HEK293 (cell line): ENCODE data around the gene FAM221B.

Experiments
- CTCF ChIA-PET: fragments of 350-600 bp; formaldehyde crosslinking; extraction: SDS; loops from one replicate; lab custom pipeline; 2021; ENCODE audit warnings: antibody characterized with exemption; lab: Yijun Ruan, JAX
- POLR2A ChIA-PET: fragments of 300-600 bp; formaldehyde crosslinking; extraction: SDS; loops from one replicate; lab custom pipeline; 2020; ENCODE audit warnings: antibody characterized with exemption, inconsistent platforms; lab: Yijun Ruan, JAX
- H3K27ac ChIP-seq: fragments of 200-500 bp; sonication (Bioruptor generic); 2 replicates; pipeline ENCODE4 v1.5.1; 2014; ENCODE audit warnings: low read depth, low read length, control low read depth, inconsistent platforms; ENCODE audit errors: extremely low read depth
- H3K36me3 ChIP-seq, 2 experiments: fragments of 200-500 bp in 1 of 2; sonication (Bioruptor generic) in 1 of 2; 1 replicate in 1 of 2; 2 replicates in 1 of 2; pipeline ENCODE4 v1.5.1; 2014 to 2017; ENCODE audit warnings: inconsistent platforms in 2 of 2, low read length in 2 of 2; ENCODE audit not compliant: control insufficient read depth in 2 of 2, insufficient read depth in 1 of 2
- H3K4me1 ChIP-seq: fragments of 200-500 bp; sonication (Bioruptor generic); 2 replicates; pipeline ENCODE4 v1.5.1; 2014; ENCODE audit warnings: mild to moderate bottlenecking, low read length, inconsistent platforms; ENCODE audit not compliant: control insufficient read depth, insufficient read depth
- H3K4me3 ChIP-seq: 2 replicates; pipeline ENCODE4 v1.5.1; 2011; ENCODE audit warnings: low read depth, mild to moderate bottlenecking, control low read depth, low read length, moderate library complexity
- H3K9me3 ChIP-seq: fragments of 200-500 bp; sonication (Bioruptor generic); 2 replicates; pipeline ENCODE4 v1.5.1; 2014; ENCODE audit warnings: low read depth, low read length, inconsistent platforms; ENCODE audit not compliant: control insufficient read depth, insufficient read depth
- GLIS2 ChIP-seq: fragments of 450-650 bp; formaldehyde crosslinking; IDR thresholded peaks from 2 replicates; pipeline ENCODE4 v1.5.1; 2016; ENCODE audit warnings: missing biosample characterization, missing genetic modification characterization
- PRDM1 ChIP-seq: fragments of 450-650 bp; formaldehyde crosslinking; IDR thresholded peaks from 2 replicates; pipeline ENCODE4; 2016; ENCODE audit warnings: missing biosample characterization, missing genetic modification characterization
- REST ChIP-seq: fragments of 450-650 bp; formaldehyde crosslinking; IDR thresholded peaks from 2 replicates; pipeline ENCODE4 v1.5.1; 2016; ENCODE audit warnings: missing biosample characterization, missing genetic modification characterization
- SP3 ChIP-seq: fragments of 450-650 bp; formaldehyde crosslinking; IDR thresholded peaks from 2 replicates; pipeline ENCODE4 v1.5.1; 2016; ENCODE audit warnings: missing biosample characterization, missing genetic modification characterization
- ZEB2 ChIP-seq: fragments of 450-650 bp; formaldehyde crosslinking; IDR thresholded peaks from 2 replicates; pipeline ENCODE4 v1.5.1; 2016; ENCODE audit warnings: missing biosample characterization, missing genetic modification characterization
- ZFP69B ChIP-seq: fragments of 450-650 bp; formaldehyde crosslinking; IDR thresholded peaks from 2 replicates; pipeline ENCODE4 v1.5.1; 2016; ENCODE audit warnings: missing biosample characterization, missing genetic modification characterization
- ZNF133 ChIP-seq: fragments of 450-650 bp; formaldehyde crosslinking; IDR thresholded peaks from 2 replicates; pipeline ENCODE4 v1.5.1; 2016; ENCODE audit warnings: missing biosample characterization, missing genetic modification characterization
- ZNF140 ChIP-seq: fragments of 450-650 bp; formaldehyde crosslinking; IDR thresholded peaks from 2 replicates; pipeline ENCODE4 v1.5.1; 2016; ENCODE audit warnings: missing biosample characterization, missing genetic modification characterization
- ZNF169 ChIP-seq: fragments of 450-650 bp; formaldehyde crosslinking; IDR thresholded peaks from 2 replicates; pipeline ENCODE4 v1.5.1; 2016; ENCODE audit warnings: missing biosample characterization, missing genetic modification characterization
- ZNF266 ChIP-seq: fragments of 450-650 bp; formaldehyde crosslinking; IDR thresholded peaks from 2 replicates; pipeline ENCODE4 v1.5.1; 2016; ENCODE audit warnings: missing biosample characterization, missing genetic modification characterization, low read depth
- ZNF335 ChIP-seq: fragments of 450-650 bp; formaldehyde crosslinking; conservative IDR thresholded peaks from 2 replicates; pipeline ENCODE4 v1.5.1; 2016; ENCODE audit warnings: missing biosample characterization, missing genetic modification characterization
- ZNF354C ChIP-seq: fragments of 450-650 bp; formaldehyde crosslinking; IDR thresholded peaks from 2 replicates; pipeline ENCODE4 v1.5.1; 2016; ENCODE audit warnings: missing biosample characterization, missing genetic modification characterization, low read depth, borderline replicate concordance
- ZNF394 ChIP-seq: fragments of 450-650 bp; formaldehyde crosslinking; IDR thresholded peaks from 2 replicates; pipeline ENCODE4 v1.5.1; 2016; ENCODE audit warnings: missing biosample characterization, missing genetic modification characterization, mild to moderate bottlenecking, moderate library complexity, borderline replicate concordance
- ZNF433 ChIP-seq: fragments of 450-650 bp; formaldehyde crosslinking; IDR thresholded peaks from 2 replicates; pipeline ENCODE4 v1.5.1; 2016; ENCODE audit warnings: missing biosample characterization, missing genetic modification characterization, low read depth
- ZNF560 ChIP-seq: fragments of 450-650 bp; formaldehyde crosslinking; IDR thresholded peaks from 2 replicates; pipeline ENCODE4 v1.5.1; 2017; ENCODE audit warnings: missing biosample characterization, missing genetic modification characterization, borderline replicate concordance
- ZNF670 ChIP-seq: fragments of 450-650 bp; formaldehyde crosslinking; IDR thresholded peaks from 2 replicates; pipeline ENCODE4 v1.5.1; 2016; ENCODE audit warnings: missing biosample characterization, missing genetic modification characterization, low read depth
- ZNF677 ChIP-seq: fragments of 450-650 bp; IDR thresholded peaks from 2 replicates; pipeline ENCODE4 v1.5.0; 2018; ENCODE audit warnings: missing biosample characterization, mild to moderate bottlenecking, missing genetic modification characterization, moderate library complexity
- ZNF777 ChIP-seq: fragments of 450-650 bp; formaldehyde crosslinking; IDR thresholded peaks from 2 replicates; pipeline ENCODE4 v1.5.1; 2017; ENCODE audit warnings: missing biosample characterization, missing genetic modification characterization, borderline replicate concordance
- TF ChIP-seq, protein P1 (sequence below): fragments of 450-650 bp; formaldehyde crosslinking; IDR thresholded peaks from 2 replicates; pipeline ENCODE4 v1.5.1; 2016; ENCODE audit warnings: missing biosample characterization, missing genetic modification characterization
- TF ChIP-seq, protein P2 (sequence below): fragments of 450-650 bp; formaldehyde crosslinking; IDR thresholded peaks from 2 replicates; pipeline ENCODE4 v1.5.1; 2016; ENCODE audit warnings: missing biosample characterization, missing genetic modification characterization

The FAM221B gene, protein sequence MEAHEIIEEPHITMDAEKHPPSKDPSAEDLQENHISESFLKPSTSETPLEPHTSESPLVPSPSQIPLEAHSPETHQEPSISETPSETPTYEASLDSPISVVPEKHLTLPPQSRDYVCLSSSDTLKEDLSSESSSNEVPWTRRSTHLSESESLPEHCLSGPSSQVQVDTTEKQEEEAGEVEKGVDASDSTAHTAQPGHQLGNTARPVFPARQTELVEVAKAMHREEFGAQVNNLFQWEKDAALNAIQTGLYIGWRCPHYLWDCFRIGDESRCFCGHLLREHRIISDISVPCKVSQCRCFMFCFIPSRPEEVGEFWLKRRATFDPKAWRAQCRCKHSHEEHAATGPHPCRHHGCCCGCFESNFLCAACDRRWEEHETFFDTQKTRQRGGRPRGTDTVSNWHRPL

GRCh38 chr9:35828716-35829083 lies at the start of gene FAM221B:
TSS of gene FAM221B (minus strand) at chr9:35828732. CDS start at chr9:35826161, 2,571 bp downstream.
- ChIA-PET POLR2A (interaction anchor here (1.0 kb wide), 3 partner anchors 15 to 96 kb away, joined by 5 to 6 read pairs (median 5); partner anchors contain the start of genes CREB3, HINT2, SPAG8 and TLN1), CTCF (interaction anchor here (0.7 to 5.4 kb wide), 4 partner anchors 28 to 751 kb away, joined by 3 to 65 read pairs (median 6); no protein-coding TSS in a partner anchor)
- no peaks in the 10 kb centered on the region for H3K36me3 ChIP-seq
- H3K4me3 ChIP-seq = peak within 1 kb of the TSS; percentile 59
- H3K4me1 ChIP-seq = peaks cover 4% of the 10 kb centered on the region; the same call in 1 of the 2 replicates
- H3K27ac ChIP-seq = peak within 1 kb of the TSS; percentile 34; the same call in 1 of the 2 replicates
- TF ChIP-seq ZNF433 (tag by site-specific recombination) (no peak), GLIS2 (peak; percentile 80), ZNF777 (tag by site-specific recombination) (peak; percentile 50; the same call in 1 of the 2 replicates), ZNF335 (tag by site-specific recombination) (peak; percentile 60), SP3 (tag by site-specific recombination) (0 out of 2 replicates have a peak, but pooled peaks have one; percentile 11)
- no peaks in the 10 kb centered on the region for H3K9me3 ChIP-seq

DNA sequence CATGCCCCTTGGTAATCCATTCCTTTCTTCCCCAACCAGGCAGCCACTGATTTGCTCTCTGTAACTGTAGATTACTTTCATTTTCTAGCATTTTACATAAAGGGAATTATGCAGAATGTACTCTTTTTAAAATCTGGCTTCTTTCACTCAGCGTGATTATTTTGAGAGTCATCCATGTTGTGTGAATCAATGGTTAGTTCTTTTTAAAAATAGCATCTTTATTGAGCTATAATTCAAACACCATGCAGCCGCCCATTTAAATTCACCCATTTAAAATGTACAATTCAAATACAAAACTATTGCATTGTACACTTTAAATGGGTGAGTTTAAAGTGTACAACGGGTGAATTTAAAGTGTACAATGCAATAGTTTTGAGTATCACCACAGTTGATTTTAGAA lies 44.0 kb upstream of the FAM221B start:
- H3K4me3 ChIP-seq = no peak overlapping the region
- no peaks in the 10 kb centered on the region for H3K4me1 ChIP-seq
- H3K9me3 ChIP-seq = no peaks in the 10 kb centered on the region
- TF ChIP-seq ZNF140 (tag by site-specific recombination) (no peak), ZEB2 (tag by site-specific recombination) (no peak), ZNF670 (tag by site-specific recombination) (no peak), ZNF133 (no peak), REST (tag by site-specific recombination) (no peak), ZNF394 (tag by site-specific recombination) (no peak), ZNF677 (no peak), PRDM1 (tag by site-specific recombination) (no peak), ZNF169 (no peak), ZNF266 (no peak), ZFP69B (no peak), ZNF560 (tag by site-specific recombination) (no peak), ZNF354C (tag by site-specific recombination) (no peak), ZNF433 (tag by site-specific recombination) (no peak)
- TF ChIP-seq, protein P1, sequence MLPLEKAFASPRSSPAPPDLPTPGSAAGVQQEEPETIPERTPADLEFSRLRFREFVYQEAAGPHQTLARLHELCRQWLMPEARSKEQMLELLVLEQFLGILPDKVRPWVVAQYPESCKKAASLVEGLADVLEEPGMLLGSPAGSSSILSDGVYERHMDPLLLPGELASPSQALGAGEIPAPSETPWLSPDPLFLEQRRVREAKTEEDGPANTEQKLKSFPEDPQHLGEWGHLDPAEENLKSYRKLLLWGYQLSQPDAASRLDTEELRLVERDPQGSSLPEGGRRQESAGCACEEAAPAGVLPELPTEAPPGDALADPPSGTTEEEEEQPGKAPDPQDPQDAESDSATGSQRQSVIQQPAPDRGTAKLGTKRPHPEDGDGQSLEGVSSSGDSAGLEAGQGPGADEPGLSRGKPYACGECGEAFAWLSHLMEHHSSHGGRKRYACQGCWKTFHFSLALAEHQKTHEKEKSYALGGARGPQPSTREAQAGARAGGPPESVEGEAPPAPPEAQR = no peak
- TF ChIP-seq, protein P2, sequence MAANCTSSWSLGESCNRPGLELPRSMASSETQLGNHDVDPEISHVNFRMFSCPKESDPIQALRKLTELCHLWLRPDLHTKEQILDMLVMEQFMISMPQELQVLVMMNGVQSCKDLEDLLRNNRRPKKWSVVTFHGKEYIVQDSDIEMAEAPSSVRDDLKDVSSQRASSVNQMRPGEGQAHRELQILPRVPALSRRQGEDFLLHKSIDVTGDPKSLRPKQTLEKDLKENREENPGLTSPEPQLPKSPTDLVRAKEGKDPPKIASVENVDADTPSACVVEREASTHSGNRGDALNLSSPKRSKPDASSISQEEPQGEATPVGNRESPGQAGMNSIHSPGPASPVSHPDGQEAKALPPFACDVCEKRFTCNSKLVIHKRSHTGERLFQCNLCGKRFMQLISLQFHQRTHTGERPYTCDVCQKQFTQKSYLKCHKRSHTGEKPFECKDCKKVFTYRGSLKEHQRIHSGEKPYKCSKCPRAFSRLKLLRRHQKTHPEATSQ (tag by site-specific recombination) = no peak
- POLR2A ChIA-PET = no interaction called here
- CTCF ChIA-PET = interaction anchor here (1.0 to 2.4 kb wide), 4 partner anchors 8 to 59 kb away, joined by 3 to 14 read pairs (median 5); no protein-coding TSS in a partner anchor
- H3K27ac ChIP-seq = no peak overlapping the region
- no peaks in the 10 kb centered on the region for H3K36me3 ChIP-seq
